ENCODE data around the gene RNLS.
A peak's percentile ranks its signal among the peaks of the same experiment; 100 is the strongest.

RNLS gene

GRCh38 chr10:88262591-88263234 is 320.4 kb downstream of the RNLS start:
- no peak overlapping the region for H3K4me3 ChIP-seq (replicated peaks; ENCODE audit: low read depth, low read length)
- DNase-seq (ENCODE audit: low read depth): no peak
- no peak for TF ChIP-seq CTCF (IDR thresholded peaks at IDR 0.05; ENCODE audit: low read length, missing control alignments)

- no peak for DNase-seq (ENCODE audit: low read depth)
- no peak overlapping the region for H3K4me3 ChIP-seq (replicated peaks; ENCODE audit: low read depth, low read length)
- no peak for TF ChIP-seq CTCF (IDR thresholded peaks at IDR 0.05; ENCODE audit: low read length, missing control alignments)
Observed at GRCh38 chr10:88261152-88261551, 322.0 kb downstream of the RNLS start.

GRCh38 chr10:88260329-88261051 is 322.6 kb downstream of the RNLS start:
- no peak for TF ChIP-seq CTCF (IDR thresholded peaks at IDR 0.05; ENCODE audit: low read length, missing control alignments)
- DNase-seq (ENCODE audit: low read depth): no peak
- H3K4me3 ChIP-seq (replicated peaks; ENCODE audit: low read depth, low read length): no peak overlapping the region

- no peak for DNase-seq (ENCODE audit: low read depth)
- no peak overlapping the region for H3K4me3 ChIP-seq (replicated peaks; ENCODE audit: low read depth, low read length)
- no peak for TF ChIP-seq CTCF (IDR thresholded peaks at IDR 0.05; ENCODE audit: low read length, missing control alignments)
Observed at GRCh38 chr10:88259381-88259780, 323.7 kb downstream of the RNLS start.

GRCh38 chr10:88256886-88257285 is 326.2 kb downstream of the RNLS start:
- H3K4me3 ChIP-seq (replicated peaks; ENCODE audit: low read depth, low read length): no peak overlapping the region
- no peak for TF ChIP-seq CTCF (IDR thresholded peaks at IDR 0.05; ENCODE audit: low read length, missing control alignments)
- no peak for DNase-seq (ENCODE audit: low read depth)

- DNase-seq (ENCODE audit: low read depth): peak; percentile 60
- TF ChIP-seq CTCF (IDR thresholded peaks at IDR 0.05; ENCODE audit: low read length, missing control alignments): no peak
- H3K4me3 ChIP-seq (replicated peaks; ENCODE audit: low read depth, low read length): peak overlapping the region; percentile 3
Observed at GRCh38 chr10:88256013-88256680, 327.0 kb downstream of the RNLS start.
